PC-9 (cell line): Measurements from ENCODE around the gene TIPRL. TPM values are rescaled to one million over a fixed set of nuclear protein-coding genes. Genes with fewer than 3 reads are reported as not detected.

ENCODE experiments used
- BruUV-seq: library from RNA; stranded (reverse); fragments of 400-500 nt; replicated peaks from 2 replicates; lab custom pipeline; 2021; lab: Mats Ljungman, UMichigan
- CTCF ChIA-PET: fragments of 300-600 bp; sonication (Branson Sonifier 250); formaldehyde crosslinking; loops from one replicate; lab custom pipeline; 2022; ENCODE audit warnings: antibody characterized with exemption; lab: Charles Lee
- POLR2A ChIA-PET: fragments of 300-600 bp; sonication (Branson Sonifier 250); formaldehyde crosslinking; loops from one replicate; lab custom pipeline; 2022; ENCODE audit warnings: antibody characterized with exemption; ENCODE audit not compliant: unreplicated experiment; lab: Charles Lee
- DNase-seq, 2 experiments: peaks; one replicate each; pipeline versions ENCODE4 v3.0.0 to v3.0.0-alpha.2; 2015 to 2022; ENCODE audit warnings: mixed read lengths in 1 of 2
- H2AFZ ChIP-seq: fragments of 200-600 bp; sonication (generic); 2 replicates; pipeline ENCODE4 v1.8.1; 2017; ENCODE audit warnings: antibody characterized with exemption
- H3F3A ChIP-seq: fragments of 200-600 bp; sonication (generic); 2 replicates; pipeline ENCODE4 v1.8.1; 2017; ENCODE audit warnings: antibody characterized with exemption, mild to moderate bottlenecking, low read depth; ENCODE audit not compliant: insufficient read depth
- H3K27ac ChIP-seq: fragments of 200-600 bp; sonication (generic); 2 replicates; pipeline ENCODE4 v1.6.1; 2016; ENCODE audit warnings: mixed run types
- H3K27me3 ChIP-seq: fragments of 200-600 bp; sonication (generic); 2 replicates; pipeline ENCODE4 v1.6.1; 2016; ENCODE audit warnings: low read depth, mixed run types; ENCODE audit not compliant: insufficient read depth
- H3K36me3 ChIP-seq: fragments of 200-600 bp; sonication (generic); 2 replicates; pipeline ENCODE4 v1.6.1; 2016; ENCODE audit warnings: low read depth, mixed run types
- H3K4me1 ChIP-seq: fragments of 200-600 bp; sonication (generic); replicated peaks from 2 replicates; pipeline ENCODE4 v1.6.1; 2016; ENCODE audit warnings: mixed run types; ENCODE audit not compliant: insufficient read depth
- H3K4me2 ChIP-seq: fragments of 200-600 bp; sonication (generic); 2 replicates; pipeline ENCODE4 v1.6.1; 2017; ENCODE audit warnings: mixed run types
- H3K4me3 ChIP-seq: fragments of 200-600 bp; sonication (generic); 2 replicates; pipeline ENCODE4 v1.6.1; 2016; ENCODE audit warnings: mixed run types
- H3K79me2 ChIP-seq: fragments of 200-600 bp; sonication (generic); 2 replicates; pipeline ENCODE4 v1.6.1; 2017; ENCODE audit warnings: low read depth, mixed run types
- H3K9me2 ChIP-seq: fragments of 200-600 bp; sonication (generic); 2 replicates; pipeline ENCODE4 v1.8.1; 2017; ENCODE audit warnings: mild to moderate bottlenecking; ENCODE audit not compliant: insufficient read depth
- H3K9me3 ChIP-seq: fragments of 200-600 bp; sonication (generic); 2 replicates; pipeline ENCODE4 v1.8.1; 2016; ENCODE audit warnings: low read depth; ENCODE audit not compliant: insufficient read depth
- H4K20me1 ChIP-seq: fragments of 200-600 bp; sonication (generic); 2 replicates; pipeline ENCODE4 v1.8.1; 2017; ENCODE audit not compliant: insufficient read depth
- CTCF ChIP-seq: fragments of 200-600 bp; sonication (generic); conservative IDR thresholded peaks from 2 replicates; pipeline ENCODE4 v1.6.1; 2017; ENCODE audit warnings: mixed run types, antibody characterized with exemption, mild to moderate bottlenecking, moderate library complexity
- EZH2 ChIP-seq: fragments of 200-600 bp; sonication (generic); IDR thresholded peaks from 2 replicates; pipeline ENCODE4 v1.8.0; 2017; ENCODE audit warnings: antibody characterized with exemption, low read depth
- intact Hi-C: fragments of 100-400 bp; cut with micrococcal nuclease; formaldehyde crosslinking; loops from one replicate; pipeline ENCODE4 v1.10.0; 2022; ENCODE audit not compliant: unreplicated experiment
- total RNA-seq: library from RNA; stranded (reverse); gene quantifications from 2 replicates; pipeline ENCODE4 v1.2.3, GENCODE V29; 2021

Gene TIPRL
- total RNA-seq, 1 experiment from 2014 or later, result 47.7 TPM

GRCh38 chr1:168224991-168225390, 46.2 kb downstream of the TIPRL start:
- intact Hi-C loops, result loop anchor here (10.0 kb wide), 1 partner anchor 140 kb away; no protein-coding TSS in a partner anchor
- Histone ChIP-seq H4K20me1 (no peaks in the 10 kb centered on the region), H3K79me2 (peaks cover 41% of the 10 kb centered on the region), H3K9me2 (no peaks in the 10 kb centered on the region), H3K27me3 (no peaks in the 10 kb centered on the region), H3F3A (peaks cover 18% of the 10 kb centered on the region; the same call in 1 of the 2 replicates), H2AFZ (peak overlapping the region; percentile 99; the same call in 1 of the 2 replicates), H3K9me3 (no peaks in the 10 kb centered on the region; the same call in 1 of the 2 replicates), H3K4me1 (peaks cover 56% of the 10 kb centered on the region), H3K36me3 (no peaks in the 10 kb centered on the region), H3K27ac (no peak overlapping the region), H3K4me3 (peak overlapping the region; percentile 88), H3K4me2 (peak overlapping the region; percentile 93)
- CTCF ChIA-PET, result interaction anchor here (0.8 kb wide), 1 partner anchor 113 kb away, joined by 7 read pairs; no protein-coding TSS in a partner anchor
- DNase-seq, result no peak
- no peak for TF ChIP-seq CTCF
- TF ChIP-seq EZH2, result no peak
- BruUV-seq, result no TSS peak
- POLR2A ChIA-PET, result no interaction called here

GRCh38 chr1:168225476-168226190, 46.9 kb downstream of the TIPRL start, which contains the start of gene SFT2D2:
SFT2D2 (plus strand) TSS chr1:168226004; CDS start chr1:168226080, 76 bp downstream.
- peaks cover 18% of the 10 kb centered on the region; the same call in 1 of the 2 replicates for H3F3A ChIP-seq
- no peak for TF ChIP-seq CTCF
- TF ChIP-seq EZH2, result no peak
- peak within 1 kb of the TSS; percentile 93 for H3K4me2 ChIP-seq
- H3K27ac ChIP-seq, result peak within 1 kb of the TSS; percentile 70
- intact Hi-C loops, result loop anchor here (2.0 to 10.0 kb wide), 2 partner anchors 47 to 141 kb away; partner anchors contain the start of gene TIPRL
- peak within 1 kb of the TSS; percentile 99 for H2AFZ ChIP-seq
- H3K36me3 ChIP-seq, result no peaks in the 10 kb centered on the region; the same call in 1 of the 2 replicates
- H3K9me3 ChIP-seq, result no peaks in the 10 kb centered on the region; the same call in 1 of the 2 replicates
- H3K27me3 ChIP-seq, result no peaks in the 10 kb centered on the region
- peak within 1 kb of the TSS; percentile 88 for H3K4me3 ChIP-seq
- BruUV-seq, result TSS peak; percentile 97
- POLR2A ChIA-PET, result interaction anchor here (0.6 to 0.7 kb wide), 2 partner anchors 9 to 510 kb away, joined by 5 to 12 read pairs; no protein-coding TSS in a partner anchor
- H3K79me2 ChIP-seq, result peaks cover 46% of the 10 kb centered on the region
- DNase-seq, result peak; percentile 63 to 78
- H4K20me1 ChIP-seq, result no peaks in the 10 kb centered on the region
- no peaks in the 10 kb centered on the region for H3K9me2 ChIP-seq
- H3K4me1 ChIP-seq, result peaks cover 63% of the 10 kb centered on the region
- CTCF ChIA-PET, result interaction anchor here (0.6 to 0.8 kb wide), 2 partner anchors 8 to 112 kb away, joined by 3 to 7 read pairs; no protein-coding TSS in a partner anchor

- no peaks in the 10 kb centered on the region for H4K20me1 ChIP-seq
- H2AFZ ChIP-seq, result no peak overlapping the region
- H3K9me3 ChIP-seq, result no peaks in the 10 kb centered on the region; the same call in 1 of the 2 replicates
- H3F3A ChIP-seq, result peaks cover 18% of the 10 kb centered on the region; the same call in 1 of the 2 replicates
- intact Hi-C loops, result loop anchor here (2.0 to 10.0 kb wide), 2 partner anchors 49 to 143 kb away; partner anchors contain the start of gene TIPRL
- no peaks in the 10 kb centered on the region for H3K9me2 ChIP-seq
- H3K27me3 ChIP-seq, result no peaks in the 10 kb centered on the region
- ChIA-PET CTCF (interaction anchor here (0.9 kb wide), 1 partner anchor 8 kb away, joined by 4 read pairs; no protein-coding TSS in a partner anchor), POLR2A (interaction anchor here (0.7 kb wide), 2 partner anchors 14 to 60 kb away, joined by 5 to 6 read pairs; no protein-coding TSS in a partner anchor)
- H3K27ac ChIP-seq, result no peak overlapping the region
- H3K4me2 ChIP-seq, result peak overlapping the region; percentile 93
- H3K36me3 ChIP-seq, result no peaks in the 10 kb centered on the region; the same call in 1 of the 2 replicates
- no TSS peak for BruUV-seq
- peaks cover 65% of the 10 kb centered on the region for H3K4me1 ChIP-seq
- TF ChIP-seq CTCF (no peak), EZH2 (no peak)
- H3K4me3 ChIP-seq, result no peak overlapping the region; the same call in 1 of the 2 replicates
- peaks cover 62% of the 10 kb centered on the region for H3K79me2 ChIP-seq
- no peak for DNase-seq
These were observed 48.9 kb downstream of the TIPRL start for GRCh38 chr1:168227620-168228019.
